IPS-18c (cell line): ENCODE measurements around the gene RALGAPA2.

Source experiments
- H3K4me3 ChIP-seq: 2 replicates; pipeline ENCODE4 v1.7.0; 2013; ENCODE audit warnings: low read depth, mild to moderate bottlenecking, low read length, moderate library complexity; ENCODE audit not compliant: insufficient read depth
- H3K9me3 ChIP-seq: one replicate; pipeline ENCODE4 v1.6.1; 2013; ENCODE audit warnings: mild to moderate bottlenecking, low read length, moderate library complexity; ENCODE audit not compliant: control insufficient read depth, insufficient read depth

The RALGAPA2 gene

DNA sequence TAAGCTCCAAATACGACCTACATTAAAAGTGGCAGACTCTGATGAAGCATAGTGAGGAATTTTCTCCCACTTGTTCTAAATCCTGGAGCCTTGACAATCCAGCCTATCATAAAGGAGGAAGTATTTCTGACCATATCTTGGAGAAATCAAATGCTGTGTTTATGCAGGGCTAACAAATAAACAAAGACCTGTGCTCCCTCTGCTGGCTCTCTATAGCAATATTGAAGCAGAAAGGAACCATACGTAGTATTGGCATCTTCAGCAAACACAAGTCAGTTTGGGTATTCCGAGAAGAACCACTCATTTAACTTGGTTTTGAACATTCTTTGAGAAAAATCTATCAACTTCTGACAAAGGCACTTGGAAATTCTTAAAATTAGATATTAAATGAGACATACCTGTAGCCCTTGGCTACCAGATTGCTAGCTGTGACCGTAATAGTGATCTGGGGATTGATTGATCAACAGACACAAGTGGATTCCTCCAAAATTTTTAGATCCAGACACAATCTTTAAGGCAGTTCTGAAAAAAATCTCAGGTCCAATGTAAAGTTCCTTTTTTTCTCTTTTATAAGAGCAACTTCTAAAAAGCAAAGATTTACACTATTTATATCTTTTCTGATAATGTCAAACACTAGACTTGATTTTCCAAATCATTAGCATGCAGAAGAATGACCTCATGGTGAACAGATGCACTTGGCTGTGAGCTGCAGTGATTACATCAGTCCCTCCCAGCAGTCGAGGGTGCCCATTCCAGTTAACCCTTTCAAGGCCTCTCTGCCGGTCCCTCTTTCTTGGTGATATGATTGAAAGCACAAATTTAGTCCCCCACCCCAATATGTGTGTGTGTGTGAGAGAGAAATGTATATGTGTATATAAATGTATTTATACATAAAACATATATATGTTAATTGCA lies 304.3 kb downstream of the RALGAPA2 start:
- H3K9me3 ChIP-seq, result no peaks in the 10 kb centered on the region
- no peak overlapping the region for H3K4me3 ChIP-seq

DNA sequence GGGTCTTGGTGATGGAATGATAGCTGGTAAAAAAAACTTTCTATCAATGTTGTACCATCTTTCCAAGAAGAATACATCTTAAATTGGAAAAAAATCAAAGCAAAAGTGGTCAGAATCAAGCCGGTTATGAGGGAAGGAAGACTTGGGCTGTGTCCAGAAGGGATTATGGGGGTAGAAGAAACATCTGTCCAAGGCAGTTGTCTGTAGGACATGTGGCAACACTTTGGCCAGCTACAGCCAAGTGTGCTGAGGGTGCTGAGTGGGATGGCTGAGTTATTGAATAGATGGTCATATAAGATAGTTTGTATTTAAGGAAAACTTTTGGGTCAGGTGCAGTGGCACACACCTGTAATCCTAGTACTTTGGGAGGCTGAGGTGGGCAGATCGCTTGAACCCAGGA lies 306.1 kb downstream of the RALGAPA2 start:
- no peaks in the 10 kb centered on the region for H3K9me3 ChIP-seq

DNA sequence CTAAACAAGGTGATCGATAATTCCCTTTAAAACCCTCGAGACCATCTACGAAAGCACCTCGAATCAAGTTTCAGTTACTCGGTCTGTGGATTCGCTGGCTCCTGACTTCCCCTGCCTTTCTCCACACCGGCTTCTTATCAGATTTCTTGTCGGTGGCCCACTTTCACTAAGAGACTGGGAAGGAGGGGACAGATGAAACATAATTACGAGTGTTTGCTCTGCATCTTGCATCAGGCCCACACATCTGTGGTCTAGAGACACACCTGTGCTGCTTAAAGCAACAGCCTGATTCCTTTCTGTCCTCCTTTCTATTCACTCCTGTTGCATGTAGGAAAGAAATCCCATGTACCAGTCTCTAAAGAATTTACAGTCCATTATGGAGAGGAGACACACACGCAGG lies 306.8 kb downstream of the RALGAPA2 start:
- Histone ChIP-seq H3K4me3 (no peak overlapping the region), H3K9me3 (no peaks in the 10 kb centered on the region)

More for the DNA sequence above, 306.1 kb downstream of the RALGAPA2 start:
- H3K4me3 ChIP-seq, result no peak overlapping the region

DNA sequence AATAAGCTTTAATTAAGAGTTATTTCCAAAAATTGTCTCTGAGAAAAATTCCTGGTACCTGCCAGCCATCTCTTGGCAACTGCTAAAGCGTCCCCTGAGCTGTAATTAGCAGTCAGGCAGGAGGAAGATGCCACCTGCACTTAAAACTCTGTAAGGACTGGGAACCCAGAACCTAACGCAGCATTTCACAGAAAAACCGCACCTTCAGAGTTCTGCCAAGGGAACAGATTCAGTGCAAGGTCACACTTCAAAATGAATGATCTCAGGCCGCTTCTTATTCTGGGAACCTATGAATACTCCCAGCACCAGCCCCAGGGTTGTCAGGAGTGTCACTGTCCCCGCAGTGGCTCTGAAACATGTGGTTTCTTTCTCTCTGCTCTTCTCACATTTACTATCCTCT lies 307.8 kb downstream of the RALGAPA2 start:
- Histone ChIP-seq H3K9me3 (no peaks in the 10 kb centered on the region), H3K4me3 (no peak overlapping the region)

DNA sequence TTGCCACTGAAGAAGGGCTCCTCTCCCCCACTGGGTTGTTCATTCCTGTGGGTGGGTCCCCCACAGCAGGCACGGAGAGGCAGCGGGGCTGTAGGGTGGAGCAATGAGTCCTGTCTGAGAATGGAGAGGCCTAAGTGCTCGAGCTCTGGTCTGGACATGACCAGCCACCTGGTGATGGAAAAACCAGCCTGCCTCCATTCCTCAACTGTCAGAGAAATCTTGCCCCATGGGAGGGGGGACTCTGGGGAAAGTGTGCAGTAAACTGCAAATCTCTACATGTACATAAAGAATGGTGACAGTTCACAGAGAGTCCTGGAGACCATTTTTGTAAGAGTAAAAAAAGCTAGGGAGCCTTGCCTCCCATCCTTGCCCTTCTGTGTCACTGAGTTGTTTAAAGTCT lies 310.5 kb downstream of the RALGAPA2 start:
- H3K9me3 ChIP-seq, result peaks cover 2% of the 10 kb centered on the region

DNA sequence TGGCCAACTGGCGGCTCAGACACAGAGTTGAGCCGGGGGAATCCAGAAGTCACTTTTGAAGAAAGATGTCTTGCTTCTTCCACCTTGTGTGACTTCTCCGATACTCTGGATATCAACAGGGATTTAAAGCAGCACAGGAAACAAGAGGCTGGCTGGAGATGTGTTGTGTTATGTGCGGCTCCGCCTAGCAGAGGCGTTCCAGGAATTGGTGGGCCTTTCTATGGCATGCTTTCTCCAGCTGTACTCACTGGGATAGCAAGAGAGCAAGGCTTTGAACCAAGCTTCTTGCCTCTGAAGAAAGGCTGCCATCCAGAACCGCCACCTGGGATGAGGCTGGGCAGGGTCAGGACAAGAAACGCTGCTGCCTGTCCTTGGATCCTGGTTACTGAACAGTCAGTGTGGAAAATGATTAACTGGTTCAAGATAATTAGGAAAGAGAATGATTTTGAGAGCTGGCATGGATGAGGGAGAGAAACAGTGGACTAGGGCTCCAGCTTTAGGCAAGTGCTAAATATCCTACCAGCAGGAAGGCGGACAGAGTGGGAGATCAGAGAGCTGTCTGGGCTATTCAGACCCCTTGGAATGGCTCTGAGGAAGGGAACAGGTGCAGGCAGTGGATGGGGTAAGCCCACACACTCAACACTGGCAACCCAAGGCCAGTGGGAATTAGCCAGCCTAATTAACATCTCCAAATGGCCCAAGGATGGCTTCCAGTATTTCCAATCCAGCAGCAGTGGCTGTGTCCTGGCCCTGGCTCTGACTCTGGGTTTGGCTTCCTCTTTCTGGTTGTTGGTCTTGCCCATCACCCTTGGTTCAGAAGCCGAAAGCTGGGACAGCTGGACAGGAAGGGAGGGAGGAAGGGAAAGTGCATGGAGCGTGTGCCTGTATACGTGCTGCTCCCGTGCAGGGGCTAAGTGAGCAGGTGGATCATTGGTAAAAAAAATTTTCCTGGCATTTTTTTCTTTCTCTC lies 312.6 kb downstream of the RALGAPA2 start:
- no peak overlapping the region for H3K4me3 ChIP-seq
- peaks cover 2% of the 10 kb centered on the region for H3K9me3 ChIP-seq

More for the DNA sequence above, 310.5 kb downstream of the RALGAPA2 start:
- no peak overlapping the region for H3K4me3 ChIP-seq

DNA sequence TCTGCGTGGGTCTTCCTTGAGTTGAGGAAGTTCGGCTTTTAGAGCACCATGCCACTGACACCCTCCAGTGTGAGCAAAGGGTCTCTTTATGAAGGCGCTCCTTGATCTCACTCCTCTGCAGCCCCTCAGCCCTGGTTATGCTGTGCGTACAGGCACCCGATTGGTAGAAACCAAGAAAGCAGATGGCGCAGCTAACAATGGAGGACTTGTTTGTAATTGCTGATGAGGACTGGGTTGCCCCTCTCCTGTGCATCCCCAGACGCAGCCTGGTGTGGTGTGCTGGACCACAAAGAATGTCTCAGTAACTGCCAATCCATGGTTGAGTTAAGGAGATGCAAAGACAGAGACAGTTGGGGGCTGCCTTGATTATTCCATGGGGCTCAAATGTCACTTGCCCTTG lies 314.3 kb downstream of the RALGAPA2 start:
- Histone ChIP-seq H3K4me3 (no peak overlapping the region), H3K9me3 (peaks cover 2% of the 10 kb centered on the region)

DNA sequence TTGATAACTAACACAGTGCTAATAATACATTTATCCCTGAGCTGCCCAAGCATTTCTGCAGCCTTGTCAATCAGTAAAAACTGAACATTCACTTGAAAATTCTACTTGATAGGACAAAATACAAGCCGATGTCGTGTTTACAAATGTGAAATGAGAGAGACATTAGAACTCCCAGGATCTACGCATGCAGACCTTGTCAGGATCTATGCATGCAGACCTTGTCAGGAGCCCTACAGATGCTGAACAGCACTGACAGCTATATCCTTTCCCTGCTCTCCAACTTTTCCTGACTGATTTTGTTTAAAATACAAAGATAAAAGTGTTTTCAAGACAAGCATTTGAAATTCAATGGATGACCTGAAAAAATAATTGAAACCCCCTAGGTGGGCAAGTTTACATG lies 315.6 kb downstream of the RALGAPA2 start:
- Histone ChIP-seq H3K9me3 (peaks cover 2% of the 10 kb centered on the region), H3K4me3 (no peak overlapping the region)

DNA sequence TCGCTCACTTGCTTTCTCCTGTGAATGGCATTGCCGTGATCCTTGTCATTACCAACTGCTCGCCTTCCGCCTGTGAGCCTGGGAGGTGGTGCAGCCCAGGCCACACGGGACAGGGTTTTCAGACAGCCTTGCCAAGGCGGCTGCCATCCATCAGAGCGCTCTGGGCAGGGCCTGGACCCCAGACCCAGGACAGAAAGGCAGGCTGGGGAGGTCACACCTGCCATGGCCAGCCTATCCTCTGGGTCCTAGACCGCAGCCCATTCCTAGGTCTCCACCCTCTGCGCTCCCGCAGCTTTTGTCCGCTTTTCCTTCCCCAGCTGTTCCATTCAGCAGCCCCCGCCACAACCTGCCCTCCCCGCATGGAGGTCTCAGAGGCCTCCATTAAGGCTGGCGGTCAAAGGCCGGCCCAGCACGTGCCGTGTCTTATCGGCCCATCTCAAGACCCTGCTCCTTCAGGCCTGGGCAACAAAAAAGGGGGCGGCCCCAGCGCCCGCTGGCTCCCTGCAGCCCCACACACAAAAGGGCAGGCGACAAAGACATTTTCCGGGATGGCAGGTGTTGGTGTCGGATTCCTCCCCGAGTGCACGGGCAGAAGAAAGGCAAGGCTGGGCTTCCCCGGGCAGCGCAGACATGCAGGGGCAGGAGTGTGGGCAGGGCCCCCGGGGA lies 316.4 kb downstream of the RALGAPA2 start:
- no peak overlapping the region for H3K4me3 ChIP-seq

DNA sequence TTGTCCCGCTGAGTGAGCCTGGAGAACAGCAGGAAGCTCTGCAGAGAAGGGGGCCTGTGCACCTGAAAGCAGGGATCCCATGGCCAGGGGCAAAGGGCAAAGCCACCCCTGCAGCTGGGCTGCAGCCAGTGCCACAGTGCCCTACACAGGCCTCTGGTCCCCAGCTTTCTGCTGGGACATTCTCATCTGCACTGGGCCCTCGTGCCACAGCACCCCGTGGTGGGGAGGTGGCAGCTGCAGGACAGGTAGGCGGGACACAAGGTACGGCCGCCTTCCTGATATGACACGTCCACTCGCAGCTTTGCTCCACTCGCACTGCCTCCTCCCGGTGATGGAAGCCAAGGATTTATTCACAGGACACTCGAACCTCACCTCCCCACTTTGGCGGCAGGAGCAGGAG lies 317.4 kb downstream of the RALGAPA2 start:
- H3K9me3 ChIP-seq, result peaks cover 2% of the 10 kb centered on the region

More for the DNA sequence above, 316.4 kb downstream of the RALGAPA2 start:
- H3K9me3 ChIP-seq, result peaks cover 2% of the 10 kb centered on the region

DNA sequence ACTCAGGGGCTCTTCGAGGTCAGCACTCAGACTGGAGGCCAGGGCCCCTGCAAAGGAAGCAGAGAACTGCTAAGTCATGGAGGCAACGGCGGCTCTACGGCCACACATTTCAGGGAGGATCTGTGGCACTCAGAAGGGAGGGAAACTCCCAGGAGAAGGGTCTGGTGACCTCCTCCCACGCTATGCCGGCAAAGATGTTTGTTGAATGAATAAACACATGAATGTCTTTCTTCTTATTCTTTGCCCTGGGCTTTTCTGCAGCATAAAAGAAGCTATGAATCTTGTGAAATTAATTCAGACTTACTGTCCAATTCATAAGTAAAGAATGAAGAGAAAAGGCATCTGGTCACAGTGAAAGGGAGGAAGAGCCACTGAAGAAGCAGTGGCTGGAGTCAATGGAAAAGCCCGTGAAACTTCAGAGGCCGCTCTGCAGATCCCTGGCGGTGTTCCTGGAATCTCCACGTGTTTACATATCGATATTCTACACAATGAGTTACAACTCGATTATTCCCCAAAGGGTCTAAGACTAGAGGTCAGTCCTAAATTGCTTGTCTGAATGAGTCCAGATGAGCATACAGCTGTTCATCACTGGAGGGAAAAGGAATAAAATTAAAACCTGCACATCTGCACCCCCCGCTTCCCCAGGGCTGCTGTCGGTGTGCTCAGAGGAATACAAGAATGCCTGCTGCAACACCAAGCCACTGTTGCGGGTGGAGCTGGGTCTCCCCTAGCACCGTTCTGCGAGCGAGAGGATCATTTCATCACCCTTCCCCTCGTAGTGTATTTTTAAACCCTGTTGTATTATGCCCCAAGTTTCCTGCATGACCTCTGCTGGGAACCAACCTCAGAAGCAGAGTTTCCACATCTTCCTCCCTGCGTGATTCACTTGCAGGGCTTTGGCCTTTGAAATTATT lies 319.0 kb downstream of the RALGAPA2 start:
- no peaks in the 10 kb centered on the region for H3K9me3 ChIP-seq
- H3K4me3 ChIP-seq, result no peak overlapping the region

More for the DNA sequence above, 317.4 kb downstream of the RALGAPA2 start:
- H3K4me3 ChIP-seq, result no peak overlapping the region

DNA sequence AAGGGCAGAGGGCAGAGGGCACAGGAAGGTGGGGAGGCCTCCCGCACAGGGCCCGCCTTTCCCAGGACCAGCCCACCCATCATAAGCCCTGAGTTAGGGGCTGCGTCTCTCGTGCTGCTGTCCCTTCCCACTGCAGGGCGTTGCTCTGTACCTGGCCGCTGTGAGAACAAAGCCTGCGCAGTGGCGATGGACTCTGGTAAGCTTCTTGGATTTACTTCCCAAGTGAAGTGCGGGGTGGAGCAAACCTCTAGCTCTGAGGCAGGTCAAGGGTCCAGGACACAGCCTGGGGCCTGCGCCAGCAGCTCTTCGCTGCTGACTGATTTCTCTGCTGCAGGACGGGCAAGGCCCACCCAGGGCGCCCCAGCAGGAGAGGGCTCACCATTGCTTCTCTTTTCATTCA lies 320.7 kb downstream of the RALGAPA2 start:
- no peak overlapping the region for H3K4me3 ChIP-seq
- H3K9me3 ChIP-seq, result no peaks in the 10 kb centered on the region

DNA sequence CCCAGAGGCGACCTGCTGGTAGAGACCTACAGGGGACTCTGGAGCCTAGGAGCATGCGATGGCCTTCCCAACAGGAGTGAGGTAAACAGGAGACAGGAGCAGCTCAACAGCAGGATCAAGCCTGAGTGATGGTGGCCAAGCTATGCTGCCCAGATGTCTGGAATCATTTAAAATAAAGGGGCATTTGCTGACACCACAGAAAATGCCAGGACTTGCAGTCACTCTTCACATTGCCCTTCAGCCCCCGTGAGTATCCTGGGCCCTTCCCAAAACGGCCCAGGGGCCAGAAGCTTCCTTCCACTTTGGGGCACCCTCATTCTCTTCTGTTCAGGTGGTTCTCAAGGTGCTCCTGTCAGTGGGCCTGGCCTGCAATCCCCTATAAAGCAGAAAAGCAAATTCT lies 321.3 kb downstream of the RALGAPA2 start:
- Histone ChIP-seq H3K4me3 (no peak overlapping the region), H3K9me3 (no peaks in the 10 kb centered on the region)

DNA sequence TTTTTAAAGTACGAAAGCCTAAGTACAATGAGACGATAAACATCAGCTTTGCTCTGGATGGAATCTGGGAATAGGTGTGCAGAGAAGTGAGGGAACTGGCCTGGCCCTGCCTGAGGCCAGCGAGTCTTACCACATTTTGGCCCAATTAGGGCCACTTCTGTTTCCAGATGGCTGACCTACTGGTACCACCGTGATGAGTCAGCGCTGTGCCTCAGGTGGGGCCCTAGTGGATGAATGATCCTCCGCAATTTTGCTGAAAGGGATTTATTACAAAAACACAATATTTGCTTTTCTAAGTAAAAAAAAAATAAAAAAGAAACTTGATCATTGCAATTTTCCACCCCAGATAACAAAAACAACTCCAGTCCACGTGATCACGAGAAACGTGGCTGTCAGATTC lies 322.1 kb downstream of the RALGAPA2 start:
- H3K4me3 ChIP-seq, result no peak overlapping the region
- H3K9me3 ChIP-seq, result no peaks in the 10 kb centered on the region

DNA sequence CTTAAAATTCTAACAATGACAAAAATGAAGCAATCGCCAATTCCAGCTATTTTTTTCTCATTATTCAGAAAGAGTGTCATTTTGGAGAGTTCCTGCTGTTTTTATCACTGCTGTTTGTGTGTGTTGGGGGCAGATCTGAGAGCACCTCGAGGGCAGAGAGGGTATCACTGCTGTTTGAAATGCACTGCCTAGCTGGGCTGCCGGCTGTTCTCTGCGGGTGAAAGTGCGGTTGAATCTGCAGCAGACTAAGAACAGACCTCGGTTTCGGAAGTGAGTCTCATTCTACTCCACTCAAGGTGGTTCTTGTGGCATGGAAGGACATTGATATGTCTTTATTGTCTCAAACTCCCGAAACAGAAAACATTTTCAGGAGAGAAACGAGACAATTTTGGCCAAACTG lies 326.3 kb downstream of the RALGAPA2 start:
- H3K9me3 ChIP-seq, result no peaks in the 10 kb centered on the region
- no peak overlapping the region for H3K4me3 ChIP-seq

DNA sequence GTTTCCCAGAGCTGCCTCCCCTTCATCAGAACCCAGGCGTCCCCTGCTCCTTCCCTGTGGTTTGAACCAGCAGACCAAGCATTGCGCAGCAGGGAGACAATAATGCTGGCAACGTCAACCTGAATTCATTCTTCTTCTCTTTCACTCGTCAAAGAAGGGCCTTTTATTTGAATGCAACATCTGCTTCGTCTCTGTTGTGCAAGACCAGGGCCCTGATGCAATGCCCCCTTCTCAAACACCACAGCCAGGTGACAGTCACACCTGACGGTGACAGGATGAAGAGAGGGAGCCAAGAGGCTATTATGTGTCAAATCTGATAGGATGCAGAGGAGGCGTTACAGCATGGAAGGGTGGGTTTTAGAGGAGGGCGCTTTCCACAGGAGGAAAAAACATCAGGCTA lies 336.6 kb downstream of the RALGAPA2 start:
- Histone ChIP-seq H3K4me3 (no peak overlapping the region), H3K9me3 (peaks cover under 1% of the 10 kb centered on the region)
